Hematopoietic multipotent progenitor cell (in vitro differentiated cells): Measurements from ENCODE around the gene PLXNA1. TPM values are rescaled to one million over a fixed set of nuclear protein-coding genes. Genes with fewer than 3 reads are reported as not detected.

Source experiments
- DNase-seq, 3 donors: peaks; one replicate each; pipeline ENCODE4 v3.0.0-alpha.2; 2011 to 2015; ENCODE audit warnings: low read depth in 2 of 3, low spot score in 2 of 3
- total RNA-seq: library from RNA; depleted of rRNA; stranded (reverse); fragments of >200 nt; gene quantifications from one replicate; pipeline ENCODE4 v1.2.3, GENCODE V29; 2012

PLXNA1 gene
- total RNA-seq, 1 donor: 0.81 TPM

DNA sequence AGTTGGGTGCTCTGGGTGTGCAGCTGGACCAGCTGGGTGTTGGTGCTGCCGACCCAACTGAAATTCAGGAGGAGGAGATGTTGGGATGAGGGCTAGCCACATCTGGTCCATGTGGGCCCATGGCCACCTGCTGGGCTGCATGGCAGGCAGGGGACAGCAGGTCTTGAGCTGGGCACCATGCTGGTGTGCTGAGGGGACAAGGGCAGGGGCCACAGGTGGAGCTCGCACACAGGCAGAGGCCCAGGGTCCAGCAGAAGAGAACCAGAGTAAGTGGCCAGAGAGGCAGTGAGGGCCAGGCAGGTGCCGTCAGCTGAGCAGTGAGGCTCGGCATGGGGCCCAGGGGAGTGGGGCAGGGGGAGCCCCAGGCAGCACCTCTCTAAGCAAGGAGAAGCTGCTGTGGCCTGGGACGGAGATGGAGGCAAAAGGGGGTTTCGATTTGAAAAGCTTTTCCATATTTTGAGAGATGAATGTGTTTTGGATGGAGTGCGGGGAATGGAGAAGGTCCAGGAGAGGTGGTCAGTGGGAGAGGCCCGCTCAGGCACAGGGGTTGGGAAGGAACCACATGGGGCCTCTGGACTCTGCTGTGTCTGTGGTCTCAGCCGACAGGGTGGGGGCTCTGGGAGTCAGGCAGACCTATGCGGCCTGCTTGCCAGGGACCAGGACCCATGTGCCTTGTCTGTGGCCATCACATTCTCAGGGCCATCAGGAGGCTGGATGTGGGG is 30.5 kb upstream of the PLXNA1 start:
- DNase-seq: no peak

DNA sequence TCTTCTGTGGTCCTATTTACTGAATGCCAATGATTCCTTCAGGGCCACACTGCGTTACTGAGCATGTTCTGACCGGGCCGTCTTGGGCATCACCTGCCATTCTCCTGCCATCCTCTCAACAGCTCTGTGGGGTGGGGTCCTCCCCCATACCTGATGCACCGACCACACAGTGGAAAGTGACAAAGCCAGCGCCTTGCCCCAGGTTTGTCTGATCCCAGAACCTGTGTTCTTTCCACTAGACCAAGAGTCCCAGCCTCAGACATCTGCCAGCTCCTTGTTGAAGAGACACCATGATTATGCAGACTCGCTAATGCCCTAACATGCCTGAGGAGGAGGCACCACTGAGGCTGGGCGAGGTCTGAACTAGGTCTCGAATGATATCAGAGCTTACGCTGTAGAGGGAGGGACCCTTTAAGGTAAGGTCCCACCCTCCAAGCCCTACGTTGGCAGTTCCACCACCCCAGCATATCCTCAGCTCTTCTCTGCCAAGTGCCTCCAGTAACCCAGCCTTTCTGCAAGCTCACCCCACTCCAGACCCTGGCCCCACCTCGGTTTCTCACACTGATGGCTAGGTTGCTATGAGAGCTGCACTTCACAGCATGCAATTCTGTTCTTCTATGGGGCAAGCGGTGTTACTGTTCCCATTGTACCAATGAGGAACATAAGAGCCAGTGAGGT is 29.8 kb upstream of the PLXNA1 start:
- DNase-seq: no peak

DNA sequence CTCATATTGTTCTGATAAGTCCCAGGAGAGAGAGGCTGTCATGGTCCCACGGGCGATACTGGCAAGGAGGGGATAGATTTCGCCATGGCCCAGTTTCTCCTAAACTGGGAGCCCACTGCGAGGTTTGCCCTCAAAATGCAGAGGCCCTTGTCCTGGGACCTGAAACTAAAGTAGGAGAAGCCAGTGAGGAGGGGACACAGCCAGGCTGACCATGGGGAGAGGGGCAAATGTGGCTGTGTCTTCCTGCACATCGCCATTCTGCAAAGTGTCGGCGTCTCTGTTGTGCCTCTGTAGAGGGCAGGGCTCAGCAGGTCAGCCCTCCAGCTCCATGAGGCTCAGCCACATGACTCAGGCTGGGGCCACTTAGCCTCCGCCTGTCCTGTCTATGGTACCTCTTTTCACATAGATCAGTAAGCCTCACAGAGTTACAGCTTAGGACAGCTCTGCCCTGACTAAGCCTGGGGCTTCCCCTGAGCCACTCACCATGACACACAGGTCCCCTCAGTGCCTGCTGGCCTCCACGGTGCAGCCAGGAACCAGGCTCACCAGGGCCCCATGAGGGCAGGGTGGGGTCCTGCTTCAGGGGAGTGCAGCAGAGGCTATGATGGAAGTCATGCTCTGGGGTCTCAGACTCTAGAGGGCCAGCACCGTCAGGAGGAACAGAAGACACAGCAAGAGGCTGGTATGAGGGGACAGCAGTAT is 28.6 kb upstream of the PLXNA1 start:
- no peak for DNase-seq

DNA sequence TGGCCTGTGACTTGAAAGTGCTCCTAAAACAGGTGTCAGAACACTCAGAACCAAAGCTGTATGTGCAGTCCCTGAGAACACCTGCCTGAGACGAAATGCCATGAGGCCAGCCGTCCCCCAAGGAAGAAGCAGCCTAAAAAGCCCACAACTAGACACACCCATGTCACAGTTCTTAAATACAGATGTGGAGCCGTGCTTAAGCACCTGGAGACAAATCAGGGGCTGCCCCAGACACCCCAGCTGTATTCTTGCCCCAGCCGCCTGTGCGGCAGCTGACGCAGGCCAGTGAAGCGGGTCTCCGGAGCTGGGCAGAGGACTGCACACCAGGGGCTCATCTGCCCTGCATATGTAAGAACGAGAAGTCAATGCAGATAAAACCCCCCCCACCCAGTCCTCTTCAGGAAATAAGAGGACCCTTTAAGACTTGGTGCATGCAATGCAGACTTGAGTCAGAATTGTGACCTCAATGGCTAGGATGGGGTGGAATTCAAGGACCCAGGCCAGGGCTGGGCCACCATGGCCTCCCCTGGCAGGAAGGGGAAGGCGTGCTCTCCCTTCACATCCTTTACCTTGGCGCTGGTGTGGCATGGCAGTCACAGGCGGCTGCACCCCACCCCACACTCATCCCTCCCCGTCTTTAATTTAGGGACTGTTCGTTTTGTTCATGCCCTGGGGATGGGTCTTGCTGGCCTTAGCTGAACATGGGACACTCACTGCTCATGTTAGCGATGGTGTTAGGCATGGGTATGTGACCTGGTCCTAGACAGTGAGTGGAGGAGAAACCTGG is 27.7 kb upstream of the PLXNA1 start:
- DNase-seq: no peak

DNA sequence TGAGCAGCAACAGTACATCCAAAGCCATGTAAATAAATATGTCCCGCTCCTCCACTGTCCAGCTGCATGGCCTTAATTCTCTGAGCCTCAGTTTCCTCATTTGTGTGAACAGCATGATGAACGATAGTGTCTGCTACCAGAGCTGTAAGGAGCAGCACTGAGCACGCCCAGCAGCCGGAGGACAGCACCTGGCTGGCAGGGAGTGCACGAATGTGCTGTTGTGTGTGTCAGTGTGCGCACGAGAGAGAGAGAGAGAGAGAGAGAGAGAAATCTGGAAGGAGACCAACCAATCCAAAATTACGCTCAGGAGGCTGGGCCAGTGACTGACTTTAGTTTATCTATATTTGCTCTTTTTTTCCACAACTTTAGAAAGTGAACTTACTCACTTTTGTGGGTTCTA is 26.6 kb upstream of the PLXNA1 start:
- no peak for DNase-seq

DNA sequence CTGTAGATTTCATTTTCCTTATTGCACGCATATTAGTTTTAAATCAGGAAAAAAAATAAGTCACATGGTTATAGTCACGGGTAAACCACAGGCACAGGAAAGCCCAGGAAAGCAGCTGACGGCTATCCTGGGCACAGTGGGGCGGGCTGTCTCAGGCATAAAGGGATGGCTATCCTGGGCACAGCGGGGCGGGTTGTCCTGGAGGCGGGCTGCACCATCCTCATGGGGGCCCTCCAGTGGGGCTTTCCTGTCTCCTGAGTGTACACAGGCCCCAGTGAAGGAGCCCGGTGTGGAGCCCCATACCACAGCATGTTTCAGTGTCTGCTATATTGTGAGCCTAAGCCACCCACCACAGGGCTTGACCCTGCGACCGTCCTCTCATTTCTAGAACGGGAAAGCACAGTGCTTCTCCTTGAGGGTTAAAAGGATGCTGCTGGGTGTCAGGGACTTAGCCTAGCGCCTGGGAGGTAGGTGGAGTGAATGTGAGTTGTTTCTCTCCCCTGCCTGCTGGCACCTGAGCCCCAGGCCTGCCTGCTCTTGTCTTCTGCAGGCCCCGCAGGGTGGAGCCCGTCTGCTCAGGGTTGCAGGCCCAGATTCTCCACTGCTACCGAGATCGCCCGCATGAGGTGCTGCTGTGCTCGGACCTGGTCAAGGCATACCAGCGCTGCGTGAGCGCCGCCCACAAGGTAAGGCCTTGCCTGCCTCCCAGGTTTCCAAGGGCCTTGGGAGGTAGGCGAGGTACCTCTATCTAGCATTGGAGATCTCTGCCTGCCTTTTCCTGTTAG is 25.9 kb upstream of the PLXNA1 start:
- DNase-seq: no peak

DNA sequence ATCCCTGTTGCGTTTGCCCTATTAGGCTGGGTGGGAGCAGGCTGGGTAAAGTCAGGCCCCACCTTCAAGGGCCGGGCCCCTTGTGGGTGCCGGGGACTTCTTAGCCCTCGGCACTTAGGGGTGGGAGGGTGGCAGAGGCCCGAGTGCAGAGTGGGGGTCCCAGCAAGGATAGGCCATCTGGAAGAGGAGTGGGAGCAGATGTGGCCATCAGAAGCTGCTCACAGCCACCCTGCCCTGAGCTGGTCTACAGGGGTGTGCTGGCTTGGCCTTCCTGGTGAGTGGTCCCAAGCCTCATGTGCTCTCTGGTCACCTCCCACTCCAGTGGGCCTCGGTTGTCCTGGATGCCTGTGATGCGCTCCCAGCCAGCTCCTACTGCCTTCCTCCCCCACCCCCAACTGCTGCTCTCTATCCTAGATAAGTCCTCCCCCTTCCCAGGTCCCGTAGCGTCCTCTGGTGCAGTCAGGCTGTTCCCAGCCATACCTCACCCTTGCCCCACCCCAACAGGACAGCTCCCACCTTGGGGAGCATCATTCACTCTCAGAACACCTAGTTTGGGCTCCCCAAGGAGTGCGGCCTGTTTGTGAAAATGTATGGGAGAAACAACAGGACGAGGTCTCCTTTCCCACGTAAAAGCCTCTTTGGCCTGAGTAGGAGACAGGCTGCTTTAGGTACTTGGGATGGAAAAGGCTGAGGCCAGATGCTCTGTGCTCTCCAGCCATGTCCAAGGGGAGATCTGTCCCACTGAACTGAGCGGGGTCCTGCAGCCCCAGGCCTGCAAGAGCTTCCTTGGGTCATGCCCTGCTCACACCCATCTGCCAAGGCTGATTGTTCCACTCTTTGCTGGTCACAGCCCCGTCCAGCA is 24.9 kb upstream of the PLXNA1 start:
- DNase-seq: no peak

DNA sequence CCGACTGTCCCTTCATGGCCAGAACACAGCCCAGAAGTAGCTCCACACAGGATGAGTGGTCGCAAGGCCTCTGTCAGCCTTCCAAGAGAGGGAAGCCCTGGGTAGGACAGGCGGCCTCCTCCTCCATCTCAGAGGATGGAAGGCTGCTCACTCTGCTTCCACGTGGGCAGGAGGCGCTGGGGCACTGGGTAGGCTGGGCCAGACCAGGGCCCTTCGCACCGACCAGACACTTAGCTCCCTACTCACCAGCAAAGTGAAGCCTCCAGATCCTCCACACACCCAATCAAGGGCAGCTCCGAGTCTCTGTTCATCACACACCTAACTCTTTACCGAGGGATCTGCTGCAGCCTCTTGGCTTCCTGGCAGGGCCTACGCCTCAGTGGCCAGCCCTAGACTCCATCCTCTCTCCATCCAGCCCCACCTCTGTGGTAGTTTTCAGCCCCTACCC is 24.3 kb upstream of the PLXNA1 start:
- no peak for DNase-seq

DNA sequence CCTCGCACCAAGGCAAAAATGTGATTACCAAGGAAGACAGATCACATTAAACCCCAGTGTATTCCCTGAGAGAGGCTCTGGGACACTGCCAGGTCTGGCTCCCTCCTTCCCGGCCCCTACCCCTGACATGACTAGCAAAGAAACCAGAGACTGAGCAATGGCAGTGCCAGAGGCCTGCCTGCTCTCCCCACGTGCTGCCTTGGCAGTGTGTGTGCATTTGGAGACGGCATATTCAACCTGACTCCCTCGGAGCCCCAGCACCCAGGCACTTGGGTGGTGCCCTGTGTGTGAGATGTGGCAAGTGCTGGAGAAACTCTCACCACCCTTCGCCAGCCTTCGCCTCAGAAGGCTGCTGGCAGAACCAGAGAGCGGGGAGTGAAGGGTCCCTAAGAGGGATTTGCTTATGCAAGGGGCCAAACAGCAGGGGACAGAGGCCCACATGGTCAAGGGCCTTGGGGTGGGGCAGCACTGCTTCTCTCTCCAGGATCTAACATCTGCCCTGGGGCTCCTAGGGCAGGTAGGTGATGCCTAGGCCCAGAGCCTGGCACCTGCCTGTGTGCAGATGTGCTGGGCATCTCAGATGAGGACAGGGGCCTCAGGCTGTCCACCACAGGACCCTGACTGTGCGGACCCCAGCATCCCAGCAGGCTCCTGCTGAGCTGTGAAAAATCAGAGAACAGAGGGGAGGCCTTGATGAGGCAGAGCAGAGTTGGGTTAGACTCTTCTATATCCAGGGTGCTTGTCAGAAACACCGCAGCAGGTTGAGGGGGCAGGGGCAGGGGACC is 23.6 kb upstream of the PLXNA1 start:
- DNase-seq: no peak

DNA sequence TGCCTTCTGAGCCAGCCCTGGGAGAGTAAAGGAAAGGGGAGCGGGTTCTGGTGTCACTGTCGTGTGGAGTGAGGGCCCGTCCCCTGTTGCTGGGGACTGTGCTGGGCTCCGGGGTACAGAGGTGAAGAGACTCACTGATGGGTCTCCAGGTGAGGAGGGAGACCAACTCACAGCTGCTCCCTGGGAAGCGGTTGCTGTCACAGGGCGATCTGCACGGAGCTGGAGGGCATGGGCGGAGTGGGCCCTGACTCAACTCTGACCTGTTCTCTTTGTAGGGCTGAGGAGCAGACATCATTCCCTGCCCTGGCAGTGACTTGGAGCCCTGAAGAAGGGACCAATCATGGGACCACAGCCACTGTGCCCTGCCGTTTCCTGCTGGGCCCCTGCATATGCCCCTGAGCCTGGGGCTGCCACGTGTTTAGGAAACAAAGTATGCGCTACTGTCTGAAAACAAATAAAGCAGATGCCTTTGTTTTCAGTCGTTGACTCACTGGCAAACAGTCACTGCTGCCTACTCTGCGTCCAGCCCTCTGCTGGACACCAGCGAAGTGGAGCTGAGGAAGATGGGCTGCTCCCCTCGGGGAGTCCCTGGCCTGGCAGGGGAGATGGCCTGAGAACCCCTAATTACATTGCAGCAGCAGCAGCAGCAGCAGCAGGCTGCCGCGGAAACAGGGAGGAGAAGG is 22.9 kb upstream of the PLXNA1 start:
- no peak for DNase-seq

DNA sequence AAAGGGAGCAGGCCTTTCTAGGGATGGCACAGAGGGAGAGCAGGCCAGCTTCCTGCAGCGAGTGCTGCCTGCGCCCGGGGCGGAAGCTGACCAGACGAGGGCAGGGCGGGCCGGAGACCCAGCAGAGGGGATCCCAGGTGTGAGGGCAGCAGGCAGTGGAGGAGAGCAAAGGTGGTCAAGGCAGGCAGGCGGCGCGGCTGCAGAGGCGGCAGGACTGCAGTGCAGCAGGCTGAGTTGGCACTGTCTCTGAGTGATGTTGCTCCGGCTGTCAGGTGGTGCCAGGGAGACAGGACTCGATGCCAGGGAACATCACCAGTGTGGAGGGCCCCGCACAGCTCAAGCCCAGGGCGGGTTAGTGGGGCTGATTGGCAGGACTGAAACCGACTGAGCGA is 22.3 kb upstream of the PLXNA1 start:
- no peak for DNase-seq

DNA sequence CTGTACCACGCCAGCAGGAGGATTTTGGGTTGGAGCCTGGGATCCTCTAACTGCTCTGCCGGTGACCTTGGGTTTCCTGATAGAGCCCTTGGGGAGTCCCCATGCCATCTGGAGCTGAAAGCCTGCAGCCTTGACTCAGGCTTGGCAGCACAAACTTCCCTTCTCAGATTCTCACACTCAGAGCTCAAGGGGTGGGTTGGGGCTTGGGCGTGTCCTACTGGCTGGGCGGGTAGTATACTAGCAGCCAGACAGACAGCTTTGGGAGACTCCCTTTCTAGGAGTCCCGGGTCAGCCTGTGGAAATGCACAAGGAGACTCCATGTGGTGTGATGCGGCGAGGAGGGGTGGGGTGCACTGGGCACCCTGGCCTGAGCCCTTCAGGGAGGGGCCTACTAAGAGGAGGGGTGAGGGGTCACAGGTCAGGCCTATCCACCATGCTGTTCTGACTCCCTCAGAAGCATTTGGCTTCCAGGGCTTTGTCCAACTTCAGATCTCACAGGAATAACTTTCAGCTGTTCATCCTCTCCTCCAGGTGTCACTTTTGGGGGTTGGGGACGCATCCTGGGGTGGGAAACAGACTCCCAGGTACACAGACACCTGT is 21.6 kb upstream of the PLXNA1 start:
- no peak for DNase-seq

DNA sequence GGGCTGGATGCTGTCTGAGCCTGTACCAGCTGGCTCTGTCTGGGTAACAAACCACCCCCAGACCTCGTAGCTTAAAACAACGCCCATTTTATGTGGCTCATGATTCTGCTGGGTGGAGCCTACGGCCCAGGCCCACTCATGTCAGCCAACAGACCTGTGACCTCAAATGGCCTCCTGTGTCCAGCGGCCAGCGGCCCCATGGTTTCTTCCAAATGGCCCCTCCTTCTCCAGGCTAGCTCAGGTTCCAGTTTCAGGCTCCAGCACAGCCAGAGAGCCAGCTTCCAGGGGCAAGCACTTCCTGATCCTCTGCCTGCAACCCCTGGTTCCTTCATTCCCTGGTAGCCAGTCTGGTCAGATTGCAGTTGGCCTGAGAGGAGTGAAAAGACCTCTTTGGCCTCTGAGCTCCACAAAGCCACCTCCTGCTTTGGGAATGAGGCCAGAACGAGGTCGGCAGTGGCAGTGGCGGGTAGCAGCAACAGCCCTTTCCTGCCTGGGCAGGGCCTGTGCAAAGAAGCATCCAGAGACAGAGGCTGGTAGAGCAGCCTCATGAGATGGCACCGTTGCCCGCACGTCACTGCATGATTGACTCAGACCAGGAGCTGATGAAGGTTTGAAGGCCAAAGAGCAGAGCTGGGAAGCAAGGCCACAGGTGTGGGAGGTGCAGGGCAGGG is 21.0 kb upstream of the PLXNA1 start:
- DNase-seq: no peak

DNA sequence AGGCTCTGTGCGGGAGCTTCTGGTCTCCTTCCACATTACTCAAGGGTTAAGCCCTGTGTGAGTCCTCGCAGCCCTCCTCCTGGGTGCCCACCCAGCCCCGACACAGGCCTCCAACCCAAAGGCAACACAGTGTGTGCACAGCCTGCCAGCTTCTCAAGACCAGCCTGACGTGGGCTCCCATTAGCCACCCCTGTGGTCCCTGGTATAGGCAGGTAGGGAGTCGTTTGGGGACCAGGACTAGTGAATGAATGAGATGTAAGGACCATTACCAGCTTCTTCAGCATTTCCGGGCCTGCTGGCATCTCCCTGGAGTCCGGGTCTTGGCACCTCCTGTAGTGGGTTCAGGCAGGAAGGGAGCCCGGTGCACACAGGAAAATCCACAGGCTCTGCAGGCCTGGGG is 20.2 kb upstream of the PLXNA1 start:
- no peak for DNase-seq

DNA sequence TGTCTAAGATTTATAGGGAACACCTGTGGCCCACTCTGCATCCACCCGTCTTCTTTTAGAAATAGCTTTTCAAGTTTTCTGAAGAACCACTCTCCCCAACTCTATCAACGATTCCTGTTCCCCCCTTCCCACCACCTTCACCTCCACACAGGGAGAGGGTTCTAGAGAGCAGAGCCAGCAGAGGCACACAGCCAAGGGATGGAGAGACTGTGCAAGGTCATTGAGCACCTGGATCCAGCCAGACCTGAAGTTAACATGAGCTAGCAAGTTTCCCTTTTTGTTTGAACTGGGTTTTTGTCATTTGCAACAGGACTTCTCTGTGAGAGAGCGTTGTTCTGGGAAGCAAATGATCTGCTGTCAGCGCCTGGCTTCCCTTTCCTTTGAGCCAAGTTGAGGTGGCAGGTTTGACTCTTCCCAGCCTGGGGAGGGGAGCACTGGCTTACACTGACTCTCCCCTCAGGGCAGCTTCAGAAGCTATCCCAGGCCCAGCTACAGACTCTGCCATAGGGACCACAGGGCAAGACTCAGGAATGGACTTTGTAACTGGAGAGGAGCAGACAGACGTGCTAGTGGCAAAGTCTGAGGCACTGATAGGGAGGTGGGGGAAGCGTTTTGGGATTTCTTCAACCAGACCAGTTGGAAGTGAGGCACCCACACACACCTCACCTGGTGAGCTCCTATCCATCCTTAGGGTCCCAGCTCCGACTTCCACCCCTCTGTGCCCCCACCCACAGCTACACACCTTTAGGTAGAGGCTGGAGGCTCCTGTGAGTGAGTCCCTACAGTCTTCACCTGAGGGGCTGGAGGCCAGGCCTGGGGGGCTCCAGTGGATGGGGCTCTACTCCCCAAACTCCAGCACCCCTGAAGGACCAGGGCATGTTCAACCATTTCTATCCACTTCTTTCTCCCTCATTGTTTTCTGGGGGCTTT is 19.4 kb upstream of the PLXNA1 start:
- no peak for DNase-seq

DNA sequence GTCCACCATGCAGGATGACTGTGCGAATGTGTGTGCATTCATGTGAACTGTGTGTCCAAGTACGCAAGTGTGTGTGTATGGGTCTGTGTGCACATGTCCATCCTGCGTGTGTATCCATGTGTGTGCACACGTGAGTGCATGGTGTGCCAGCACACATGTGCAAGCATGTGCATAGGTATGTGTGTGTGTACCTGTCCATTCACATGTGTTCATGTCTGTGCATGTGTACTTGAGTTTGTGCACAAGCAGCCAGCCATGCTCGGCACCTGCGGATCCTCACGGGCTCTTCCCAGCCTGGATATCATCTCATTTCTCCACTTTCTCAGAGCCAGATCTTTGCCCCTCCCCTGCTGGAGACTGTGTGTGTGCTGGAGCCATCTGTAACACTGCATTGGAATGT is 18.7 kb upstream of the PLXNA1 start:
- no peak for DNase-seq
